ENCODE results near the gene COMMD4. TPM values are rescaled to one million over a fixed set of nuclear protein-coding genes. Genes with fewer than 3 reads are reported as not detected.
"Not testable (repeated sequence)": the region's sequence is repeated elsewhere in the genome, so short reads cannot be mapped to it uniquely, and the experiment has no call there.

COMMD4 gene
- polyA plus RNA-seq, 1 of the 3 experiments (the other 2 are of a cell fraction): 223 TPM

DNA sequence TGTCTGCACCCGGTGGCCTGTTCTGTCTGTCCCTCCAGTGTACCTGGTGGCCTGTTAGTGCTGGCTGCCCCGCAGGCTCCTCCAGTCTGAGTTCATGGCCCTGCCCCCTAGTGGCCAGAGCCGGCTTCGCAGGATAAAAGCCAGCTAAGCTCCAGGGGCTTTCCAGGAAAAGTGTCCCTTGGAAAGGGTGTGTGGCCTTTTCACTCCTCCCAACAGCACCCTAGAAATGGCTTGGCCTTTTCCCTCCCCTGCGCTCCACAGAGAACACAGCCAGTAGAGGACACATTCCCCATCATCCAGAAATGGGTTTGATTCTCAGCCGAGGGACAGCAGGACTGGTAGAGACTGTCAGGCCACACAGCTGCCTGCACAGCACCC is 36.6 kb upstream of the COMMD4 start:
- H3F3A ChIP-seq (replicated peaks; ENCODE audit: insufficient read depth); H3K27ac ChIP-seq (ENCODE audit: low read depth in 2 of 2, low read length in 1 of 2); CTCF ChIA-PET; H3K9ac ChIP-seq; H3K4me2 ChIP-seq; H3K4me1 ChIP-seq (ENCODE audit: control insufficient read depth in 1 of 2, insufficient read depth in 2 of 2, low read depth in 1 of 2, low read length in 1 of 2); POLR2A ChIA-PET; H3K4me3 ChIP-seq (ENCODE audit: low read depth in 2 of 2, low read length in 1 of 2); H3K27me3 ChIP-seq (ENCODE audit: insufficient read depth); H3K9me2 ChIP-seq; DNase-seq; H3K9me3 ChIP-seq; H3K79me2 ChIP-seq (ENCODE audit: insufficient read depth); H4K20me1 ChIP-seq (ENCODE audit: insufficient read depth); H3K36me3 ChIP-seq (replicated peaks in 1 of 2; ENCODE audit: control insufficient read depth in 1 of 2, insufficient read depth in 2 of 2, low read length in 1 of 2); H2AFZ ChIP-seq (ENCODE audit: low read depth): not testable (repeated sequence)
- WGBS (ENCODE audit: low lambda C conversion rate): 23% methylated on average over 5 of the region's 6 CpGs
- TF ChIP-seq, protein P1, sequence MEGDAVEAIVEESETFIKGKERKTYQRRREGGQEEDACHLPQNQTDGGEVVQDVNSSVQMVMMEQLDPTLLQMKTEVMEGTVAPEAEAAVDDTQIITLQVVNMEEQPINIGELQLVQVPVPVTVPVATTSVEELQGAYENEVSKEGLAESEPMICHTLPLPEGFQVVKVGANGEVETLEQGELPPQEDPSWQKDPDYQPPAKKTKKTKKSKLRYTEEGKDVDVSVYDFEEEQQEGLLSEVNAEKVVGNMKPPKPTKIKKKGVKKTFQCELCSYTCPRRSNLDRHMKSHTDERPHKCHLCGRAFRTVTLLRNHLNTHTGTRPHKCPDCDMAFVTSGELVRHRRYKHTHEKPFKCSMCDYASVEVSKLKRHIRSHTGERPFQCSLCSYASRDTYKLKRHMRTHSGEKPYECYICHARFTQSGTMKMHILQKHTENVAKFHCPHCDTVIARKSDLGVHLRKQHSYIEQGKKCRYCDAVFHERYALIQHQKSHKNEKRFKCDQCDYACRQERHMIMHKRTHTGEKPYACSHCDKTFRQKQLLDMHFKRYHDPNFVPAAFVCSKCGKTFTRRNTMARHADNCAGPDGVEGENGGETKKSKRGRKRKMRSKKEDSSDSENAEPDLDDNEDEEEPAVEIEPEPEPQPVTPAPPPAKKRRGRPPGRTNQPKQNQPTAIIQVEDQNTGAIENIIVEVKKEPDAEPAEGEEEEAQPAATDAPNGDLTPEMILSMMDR (IDR thresholded peaks at IDR 0.05): peak; percentile 59

DNA sequence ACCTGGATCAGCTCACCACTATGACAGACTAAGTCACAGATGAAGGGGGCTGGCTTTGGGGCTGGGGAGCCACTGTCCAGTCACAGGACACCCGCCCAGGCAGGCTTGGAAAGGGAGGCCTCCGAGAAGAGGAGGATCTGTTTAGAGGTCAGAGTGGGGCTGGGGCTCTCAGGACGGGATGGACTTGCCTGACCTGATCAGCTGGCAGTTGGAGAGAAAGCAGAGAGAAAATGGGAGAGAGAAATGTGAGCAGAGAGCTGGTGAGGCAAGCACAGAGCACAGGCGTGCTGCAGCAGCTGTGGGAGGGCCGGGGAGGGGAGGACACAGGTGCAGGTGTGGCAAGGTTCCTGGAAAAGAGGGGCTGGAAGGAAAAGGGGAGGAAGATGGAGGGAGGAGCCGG is 35.8 kb upstream of the COMMD4 start:
- H3K79me2 ChIP-seq (ENCODE audit: insufficient read depth); H3K9me3 ChIP-seq; H3K9me2 ChIP-seq; H4K20me1 ChIP-seq (ENCODE audit: insufficient read depth); H3K9ac ChIP-seq; DNase-seq; H3K27ac ChIP-seq (ENCODE audit: low read depth in 2 of 2, low read length in 1 of 2); POLR2A ChIA-PET; H3K36me3 ChIP-seq (replicated peaks in 1 of 2; ENCODE audit: control insufficient read depth in 1 of 2, insufficient read depth in 2 of 2, low read length in 1 of 2); H3K4me2 ChIP-seq; H3K4me3 ChIP-seq (ENCODE audit: low read depth in 2 of 2, low read length in 1 of 2); CTCF ChIA-PET; H3F3A ChIP-seq (replicated peaks; ENCODE audit: insufficient read depth); H3K4me1 ChIP-seq (ENCODE audit: control insufficient read depth in 1 of 2, insufficient read depth in 2 of 2, low read depth in 1 of 2, low read length in 1 of 2); H2AFZ ChIP-seq (ENCODE audit: low read depth); H3K27me3 ChIP-seq (ENCODE audit: insufficient read depth): not testable (repeated sequence)
- 39% methylated on average over 6 of the region's 6 CpGs for WGBS (ENCODE audit: low lambda C conversion rate)

DNA sequence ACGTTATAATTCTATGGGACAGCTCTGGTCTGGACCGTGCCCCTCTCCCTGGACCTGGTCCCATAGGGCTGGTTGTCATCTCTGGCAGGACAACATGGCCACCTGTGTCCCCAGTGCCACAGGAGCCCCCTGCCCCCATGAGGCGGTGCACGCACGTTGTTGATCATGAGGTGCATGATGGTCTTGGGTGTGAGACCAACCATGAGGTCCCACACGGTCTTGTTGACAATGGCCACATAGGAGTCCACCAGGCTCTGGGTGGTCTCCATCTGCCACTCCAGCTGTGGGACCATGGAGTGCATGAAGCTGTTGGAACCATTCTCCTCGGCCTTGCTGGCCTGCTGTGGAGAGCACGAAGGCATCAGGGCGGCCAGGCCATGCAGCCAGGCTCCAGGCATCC is 33.5 kb upstream of the COMMD4 start:
- H3K27ac ChIP-seq (ENCODE audit: low read depth in 2 of 2, low read length in 1 of 2): no peak overlapping the region
- H3K79me2 ChIP-seq (ENCODE audit: insufficient read depth): no peaks in the 10 kb centered on the region
- H3K36me3 ChIP-seq (replicated peaks in 1 of 2; ENCODE audit: control insufficient read depth in 1 of 2, insufficient read depth in 2 of 2, low read length in 1 of 2): no peaks in the 10 kb centered on the region
- H3K4me2 ChIP-seq: no peak overlapping the region
- H3K9me3 ChIP-seq: no peaks in the 10 kb centered on the region
- 50% methylated on average over 8 of the region's 9 CpGs for WGBS (ENCODE audit: low lambda C conversion rate)
- no peak overlapping the region for H2AFZ ChIP-seq (ENCODE audit: low read depth)
- H3K9me2 ChIP-seq: no peaks in the 10 kb centered on the region
- POLR2A ChIA-PET: no interaction called here
- H3K27me3 ChIP-seq (ENCODE audit: insufficient read depth): peaks cover 16% of the 10 kb centered on the region; the same call in 1 of the 2 replicates
- TF ChIP-seq FOXM1 (IDR thresholded peaks at IDR 0.05; ENCODE audit: low read depth): no peak
- TF ChIP-seq, protein P2, sequence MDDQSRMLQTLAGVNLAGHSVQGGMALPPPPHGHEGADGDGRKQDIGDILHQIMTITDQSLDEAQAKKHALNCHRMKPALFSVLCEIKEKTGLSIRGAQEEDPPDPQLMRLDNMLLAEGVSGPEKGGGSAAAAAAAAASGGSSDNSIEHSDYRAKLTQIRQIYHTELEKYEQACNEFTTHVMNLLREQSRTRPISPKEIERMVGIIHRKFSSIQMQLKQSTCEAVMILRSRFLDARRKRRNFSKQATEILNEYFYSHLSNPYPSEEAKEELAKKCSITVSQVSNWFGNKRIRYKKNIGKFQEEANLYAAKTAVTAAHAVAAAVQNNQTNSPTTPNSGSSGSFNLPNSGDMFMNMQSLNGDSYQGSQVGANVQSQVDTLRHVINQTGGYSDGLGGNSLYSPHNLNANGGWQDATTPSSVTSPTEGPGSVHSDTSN (IDR thresholded peaks at IDR 0.05): no peak
- no peak for TF ChIP-seq FOXJ3 (CRISPR knock-in tag; IDR thresholded peaks at IDR 0.05)
- TF ChIP-seq POLR2AphosphoS5 (IDR thresholded peaks at IDR 0.05; ENCODE audit: low read depth, low read length): no peak
- no peak for TF ChIP-seq RXRA (IDR thresholded peaks at IDR 0.05; ENCODE audit: borderline replicate concordance, low read depth)
- CTCF ChIA-PET: no interaction called here
- H3K4me1 ChIP-seq (ENCODE audit: control insufficient read depth in 1 of 2, insufficient read depth in 2 of 2, low read depth in 1 of 2, low read length in 1 of 2): no peaks in the 10 kb centered on the region
- no peak overlapping the region for H3K9ac ChIP-seq
- no peaks in the 10 kb centered on the region for H3F3A ChIP-seq (replicated peaks; ENCODE audit: insufficient read depth)
- no peak for DNase-seq
- no peak overlapping the region for H3K4me3 ChIP-seq (ENCODE audit: low read depth in 2 of 2, low read length in 1 of 2)
- H4K20me1 ChIP-seq (ENCODE audit: insufficient read depth): no peaks in the 10 kb centered on the region

DNA sequence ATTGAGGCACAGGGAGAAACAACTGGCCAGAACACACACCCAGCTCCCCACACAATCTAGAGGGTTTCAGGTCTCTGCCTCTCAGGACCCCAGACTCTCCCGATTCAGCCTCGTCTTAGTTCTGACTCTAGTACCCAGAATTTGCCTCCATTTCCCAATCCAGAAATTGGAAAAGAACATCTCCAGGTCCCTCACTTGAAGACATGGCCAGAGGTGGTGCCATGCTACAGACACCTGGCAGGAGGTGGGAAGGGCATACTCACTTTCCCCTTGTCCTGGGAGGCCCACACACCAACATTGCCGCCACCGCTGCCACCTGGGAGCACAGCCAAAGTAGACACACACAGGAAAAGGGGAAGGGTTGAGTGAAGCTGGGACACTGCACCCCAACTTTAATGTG is 33.1 kb upstream of the COMMD4 start:
- H3K79me2 ChIP-seq (ENCODE audit: insufficient read depth); H3K36me3 ChIP-seq (replicated peaks in 1 of 2; ENCODE audit: control insufficient read depth in 1 of 2, insufficient read depth in 2 of 2, low read length in 1 of 2); H3K4me3 ChIP-seq (ENCODE audit: low read depth in 2 of 2, low read length in 1 of 2); H4K20me1 ChIP-seq (ENCODE audit: insufficient read depth); DNase-seq; H3F3A ChIP-seq (replicated peaks; ENCODE audit: insufficient read depth); CTCF ChIA-PET; H3K9me2 ChIP-seq; H3K4me2 ChIP-seq; H3K9ac ChIP-seq; H3K27ac ChIP-seq (ENCODE audit: low read depth in 2 of 2, low read length in 1 of 2); H3K4me1 ChIP-seq (ENCODE audit: control insufficient read depth in 1 of 2, insufficient read depth in 2 of 2, low read depth in 1 of 2, low read length in 1 of 2); H2AFZ ChIP-seq (ENCODE audit: low read depth); POLR2A ChIA-PET; H3K9me3 ChIP-seq: not testable (repeated sequence)
- WGBS (ENCODE audit: low lambda C conversion rate): 79% methylated on average over 4 of the region's 4 CpGs
- H3K27me3 ChIP-seq (ENCODE audit: insufficient read depth): peaks cover 18% of the 10 kb centered on the region; the same call in 1 of the 2 replicates

All from SK-N-SH (cell line).